LNCAP (cell line): ENCODE data around the gene CDC7.

ENCODE experiments used
- CTCF ChIP-seq: fragments of 450-650 bp; IDR thresholded peaks from 2 replicates; pipeline ENCODE4 v1.5.1; 2017; ENCODE audit warnings: mild to moderate bottlenecking

CDC7 gene

GRCh38 chr1:91555074-91555730, 54.6 kb downstream of the CDC7 start:
- no peak for TF ChIP-seq CTCF

DNA sequence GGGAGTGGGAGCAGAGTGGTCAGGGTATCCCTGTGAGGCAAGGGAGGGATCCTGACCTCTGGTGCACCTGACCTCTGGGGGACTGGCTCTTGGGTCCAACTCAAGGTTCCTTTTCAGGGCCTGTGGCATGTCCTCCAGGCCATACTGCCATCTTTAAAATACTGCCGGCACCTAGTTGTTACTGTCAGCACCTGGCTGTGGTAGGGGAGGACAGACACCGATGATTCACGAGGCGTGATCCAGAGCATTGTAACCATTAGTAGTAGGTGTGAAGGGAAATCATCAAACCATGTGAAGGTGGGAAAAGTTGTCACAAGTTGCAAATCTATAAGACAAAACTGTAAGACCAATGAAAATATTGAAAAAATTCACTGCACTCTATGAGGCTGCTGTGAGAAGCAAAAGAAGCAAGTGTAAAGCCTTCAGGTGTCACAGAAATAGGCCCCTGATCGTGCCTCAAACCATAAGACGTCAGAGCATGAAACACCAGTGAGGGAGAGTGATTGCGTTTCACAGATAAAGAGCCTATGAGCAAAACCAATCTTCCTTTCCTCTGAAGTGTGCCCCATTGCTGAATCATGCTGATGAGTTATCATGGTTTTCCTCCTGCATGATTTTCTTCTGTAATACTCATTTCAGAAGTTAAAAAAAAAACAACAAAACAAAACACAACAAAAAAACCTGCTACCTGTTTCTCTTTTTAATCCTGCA, 55.3 kb downstream of the CDC7 start:
- TF ChIP-seq CTCF: no peak

DNA sequence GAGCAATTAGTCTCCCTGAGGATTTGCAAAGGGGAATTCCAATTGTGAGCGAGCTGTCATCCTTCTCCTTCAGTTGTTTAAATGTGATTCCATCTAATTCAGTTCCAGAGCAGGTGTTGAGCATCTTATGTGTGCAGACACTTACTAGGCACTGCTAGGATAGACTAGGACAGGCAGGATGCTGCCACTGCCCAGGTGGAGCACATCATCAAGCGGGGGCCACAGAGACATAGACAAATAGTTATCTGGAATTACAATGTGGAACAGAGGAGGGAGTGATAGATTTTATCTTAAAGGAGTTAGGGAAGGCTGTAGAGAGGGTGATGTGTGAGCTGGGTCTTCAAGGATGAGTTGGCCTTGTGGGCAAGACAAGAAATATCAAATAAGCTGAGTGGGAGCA, 55.9 kb downstream of the CDC7 start:
- no peak for TF ChIP-seq CTCF

GRCh38 chr1:91557039-91557690, 56.5 kb downstream of the CDC7 start:
- TF ChIP-seq CTCF: no peak

- no peak for TF ChIP-seq CTCF
These were observed 57.2 kb downstream of the CDC7 start for GRCh38 chr1:91557826-91558225.

- TF ChIP-seq CTCF: no peak
These were observed 58.5 kb downstream of the CDC7 start for GRCh38 chr1:91559046-91559750.

DNA sequence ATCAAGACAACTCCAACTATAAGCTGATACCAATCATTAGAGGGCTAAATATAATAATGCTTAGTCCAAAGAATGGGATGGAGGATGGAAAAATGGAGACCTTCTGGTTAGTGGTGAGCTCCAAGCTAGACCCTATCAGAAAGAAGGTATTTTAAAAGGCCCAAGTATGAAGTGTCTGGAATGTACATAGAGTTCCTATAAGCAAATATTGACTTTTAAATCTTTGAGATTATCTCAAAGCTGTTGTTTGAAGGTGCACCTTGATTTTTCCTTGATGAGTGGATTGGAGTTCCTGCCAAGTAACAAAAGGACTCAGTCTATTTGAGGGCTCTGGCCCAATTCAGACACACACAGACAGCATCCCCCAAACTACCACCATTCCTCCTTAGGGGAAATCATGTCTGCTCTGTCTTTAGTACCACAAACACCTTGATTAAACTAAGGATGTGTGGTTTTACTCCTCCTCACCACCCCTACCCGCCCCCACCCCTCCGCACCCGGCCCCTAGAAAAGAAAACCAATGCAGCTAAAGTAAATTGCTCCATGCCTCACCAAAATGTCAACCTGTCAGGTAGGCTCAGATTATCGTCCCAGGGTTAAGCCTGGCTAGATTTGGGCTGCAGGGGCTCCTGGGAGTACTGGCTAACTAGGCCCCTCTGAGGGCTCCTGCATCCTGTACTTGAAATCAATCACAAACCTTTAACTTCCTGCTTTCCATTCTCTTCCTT, 59.4 kb downstream of the CDC7 start:
- TF ChIP-seq CTCF: no peak
